Pulmonary artery endothelial cell (primary cell): ENCODE results near the gene LAMA1. TPM values are rescaled to one million over a fixed set of nuclear protein-coding genes. Genes with fewer than 3 reads are reported as not detected.

Experiments
- DNase-seq: peaks from one replicate; pipeline ENCODE4 v3.0.0-alpha.2; 2011; ENCODE audit warnings: low read depth, low spot score
- total RNA-seq: library from RNA; depleted of rRNA; stranded (reverse); fragments of >200 nt; gene quantifications from 2 replicates; pipeline ENCODE4 v1.2.3, GENCODE V29; 2014

The LAMA1 gene
- total RNA-seq, 1 donor from 2014 or later: under 0.01 TPM

DNA sequence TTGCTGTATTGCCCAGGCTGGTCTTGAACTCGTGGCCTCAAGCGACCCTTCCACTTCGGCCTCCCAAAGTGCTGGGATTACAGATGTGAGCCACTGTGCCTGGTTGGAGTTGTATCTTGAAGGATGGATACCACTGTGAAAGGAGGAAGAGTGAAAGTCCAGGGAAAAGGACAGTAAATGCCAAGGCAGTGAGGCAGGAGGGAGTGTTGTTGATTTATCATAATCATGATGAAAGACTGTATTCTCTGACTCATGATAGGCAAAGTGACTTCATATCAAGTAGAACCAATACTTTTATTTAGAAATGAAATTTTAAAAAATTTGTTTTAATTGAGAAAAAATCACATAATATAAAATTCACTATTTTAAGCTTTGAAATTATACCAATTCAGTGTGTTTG is 225.8 kb downstream of the LAMA1 start:
- DNase-seq: no peak

Other genes starting within 250 kb of the LAMA1 start
- gene LRRC30, start 113.3 kb upstream of the LAMA1 start, total RNA-seq: not detected in 2 replicates